ENCODE data around the gene DCPS. TPM values are rescaled to one million over a fixed set of nuclear protein-coding genes. Genes with fewer than 3 reads are reported as not detected.

DCPS gene
- total RNA-seq, 2 experiments from 2014 or later, result 29.7 to 39.3 TPM

DNA sequence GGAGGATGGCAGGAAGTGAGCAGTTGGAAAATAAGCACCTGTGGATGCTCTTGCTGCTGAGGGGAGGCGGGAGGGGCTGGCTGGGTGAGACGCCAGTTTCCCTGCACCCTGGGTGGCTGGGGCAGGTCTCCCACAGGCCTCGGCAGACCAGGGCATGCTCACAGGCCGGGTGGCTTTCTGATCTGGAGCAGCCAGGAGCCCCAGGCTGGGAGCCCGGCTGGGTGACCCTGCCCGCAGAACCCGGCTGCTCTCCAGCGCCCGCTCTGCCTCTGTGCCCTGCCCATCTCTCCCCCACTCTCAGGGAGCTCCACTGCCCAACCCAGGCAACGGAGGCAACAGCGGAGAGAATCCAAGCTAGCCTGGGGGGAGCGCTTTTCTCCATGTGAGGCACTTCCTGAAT, 24.6 kb downstream of the DCPS start:
- ChIA-PET POLR2A (no interaction called here), CTCF (interaction anchor here (0.6 kb wide), 1 partner anchor 18 kb away, joined by 3 read pairs; no protein-coding TSS in a partner anchor)
- ATAC-seq, result no peak
- no peak overlapping the region for H3K4me3 Mint-ChIP-seq
- H3K36me3 Mint-ChIP-seq (ENCODE audit: low read depth), result peaks cover 8% of the 10 kb centered on the region
- intact Hi-C loops (cut with DNase I, micrococcal nuclease), result no loop called here
- H3K27me3 Mint-ChIP-seq, result no peaks in the 10 kb centered on the region
- DNase-seq, result no peak
- H3K27ac Mint-ChIP-seq, result no peak overlapping the region
- no peaks in the 10 kb centered on the region for H3K9me3 Mint-ChIP-seq (ENCODE audit: low read depth)
- H3K4me1 Mint-ChIP-seq, result peaks cover 8% of the 10 kb centered on the region

GRCh38 chr11:126328938-126329643, 25.2 kb downstream of the DCPS start:
- no peak for ATAC-seq
- ChIA-PET POLR2A (no interaction called here), CTCF (interaction anchor here (0.6 to 1.2 kb wide), 2 partner anchors 18 to 21 kb away, joined by 3 to 4 read pairs; no protein-coding TSS in a partner anchor)
- H3K4me3 Mint-ChIP-seq, result no peak overlapping the region
- no peaks in the 10 kb centered on the region for H3K9me3 Mint-ChIP-seq (ENCODE audit: low read depth)
- no peak overlapping the region for H3K27ac Mint-ChIP-seq
- H3K36me3 Mint-ChIP-seq (ENCODE audit: low read depth), result peaks cover 12% of the 10 kb centered on the region
- H3K27me3 Mint-ChIP-seq, result no peaks in the 10 kb centered on the region
- peaks cover 8% of the 10 kb centered on the region for H3K4me1 Mint-ChIP-seq
- DNase-seq, result no peak
- intact Hi-C loops (cut with DNase I, micrococcal nuclease), result no loop called here

DNA sequence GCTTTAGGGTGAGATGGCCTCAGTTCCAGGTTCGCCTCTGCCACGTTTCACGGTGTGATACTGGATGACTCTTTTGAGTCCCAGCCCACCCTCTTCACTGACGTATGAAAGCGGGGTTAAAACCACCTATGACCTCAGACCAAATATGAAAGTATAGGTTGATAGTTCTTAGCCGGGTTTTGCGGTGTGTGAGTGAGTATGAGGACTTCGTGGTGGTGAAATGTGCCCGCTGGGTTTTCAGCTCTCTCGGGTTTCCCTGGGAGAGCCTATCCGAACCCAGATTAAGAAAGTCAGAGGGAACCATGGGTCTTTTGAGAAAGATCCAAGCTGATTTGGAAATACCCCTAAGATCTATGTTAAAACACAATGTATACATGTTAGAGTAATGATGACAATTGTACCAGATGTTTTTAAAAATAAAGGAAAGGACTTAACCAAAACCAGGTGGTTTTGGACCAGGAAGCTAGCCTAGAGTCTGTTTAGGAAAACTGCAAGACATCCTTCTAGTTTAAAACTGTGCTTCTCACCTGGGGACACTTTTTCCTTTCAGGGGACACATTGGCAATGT, 25.9 kb downstream of the DCPS start:
- H3K36me3 Mint-ChIP-seq (ENCODE audit: low read depth), result peaks cover 14% of the 10 kb centered on the region
- H3K4me3 Mint-ChIP-seq, result no peak overlapping the region
- H3K27ac Mint-ChIP-seq, result no peak overlapping the region
- DNase-seq, result peak; percentile 23
- intact Hi-C loops (cut with DNase I, micrococcal nuclease), result no loop called here
- POLR2A ChIA-PET, result no interaction called here
- H3K9me3 Mint-ChIP-seq (ENCODE audit: low read depth), result no peaks in the 10 kb centered on the region
- H3K4me1 Mint-ChIP-seq, result peaks cover 8% of the 10 kb centered on the region
- CTCF ChIA-PET, result interaction anchor here (0.6 to 1.2 kb wide), 2 partner anchors 21 to 773 kb away, joined by 3 to 4 read pairs; no protein-coding TSS in a partner anchor
- no peaks in the 10 kb centered on the region for H3K27me3 Mint-ChIP-seq
- ATAC-seq, result peak; percentile 31

- no peaks in the 10 kb centered on the region for H3K9me3 Mint-ChIP-seq (ENCODE audit: low read depth)
- peaks cover 19% of the 10 kb centered on the region for H3K36me3 Mint-ChIP-seq (ENCODE audit: low read depth)
- ATAC-seq (no peak), DNase-seq (no peak)
- peaks cover 13% of the 10 kb centered on the region for H3K4me1 Mint-ChIP-seq
- no peak overlapping the region for H3K4me3 Mint-ChIP-seq
- CTCF ChIA-PET, result no interaction called here
- POLR2A ChIA-PET, result no interaction called here
- intact Hi-C loops (cut with DNase I, micrococcal nuclease), result no loop called here
- no peak overlapping the region for H3K27ac Mint-ChIP-seq
- H3K27me3 Mint-ChIP-seq, result no peaks in the 10 kb centered on the region
Measured at GRCh38 chr11:126331286-126331685, 27.4 kb downstream of the DCPS start.

GRCh38 chr11:126332221-126332711, 28.4 kb downstream of the DCPS start:
- Mint-ChIP-seq H3K9me3 (ENCODE audit: low read depth) (no peaks in the 10 kb centered on the region), H3K36me3 (ENCODE audit: low read depth) (peaks cover 20% of the 10 kb centered on the region), H3K4me3 (no peak overlapping the region), H3K27me3 (no peaks in the 10 kb centered on the region), H3K4me1 (peaks cover 13% of the 10 kb centered on the region), H3K27ac (no peak overlapping the region)
- intact Hi-C loops (cut with DNase I, micrococcal nuclease), result loop anchor here in 1 of 2 experiments (1.0 kb wide), 1 partner anchor 28 kb away; the partner anchor contains the start of gene DCPS
- ChIA-PET POLR2A (no interaction called here), CTCF (no interaction called here)
- ATAC-seq (peak; percentile 92), DNase-seq (peak; percentile 57)

- intact Hi-C loops (cut with DNase I, micrococcal nuclease), result no loop called here
- Mint-ChIP-seq H3K27me3 (no peaks in the 10 kb centered on the region), H3K4me1 (peaks cover 11% of the 10 kb centered on the region), H3K9me3 (ENCODE audit: low read depth) (no peaks in the 10 kb centered on the region), H3K4me3 (no peak overlapping the region), H3K27ac (no peak overlapping the region), H3K36me3 (ENCODE audit: low read depth) (peaks cover 18% of the 10 kb centered on the region)
- ATAC-seq (no peak), DNase-seq (no peak)
- ChIA-PET POLR2A (no interaction called here), CTCF (no interaction called here)
Measured at GRCh38 chr11:126333142-126333541, 29.3 kb downstream of the DCPS start.

DNA sequence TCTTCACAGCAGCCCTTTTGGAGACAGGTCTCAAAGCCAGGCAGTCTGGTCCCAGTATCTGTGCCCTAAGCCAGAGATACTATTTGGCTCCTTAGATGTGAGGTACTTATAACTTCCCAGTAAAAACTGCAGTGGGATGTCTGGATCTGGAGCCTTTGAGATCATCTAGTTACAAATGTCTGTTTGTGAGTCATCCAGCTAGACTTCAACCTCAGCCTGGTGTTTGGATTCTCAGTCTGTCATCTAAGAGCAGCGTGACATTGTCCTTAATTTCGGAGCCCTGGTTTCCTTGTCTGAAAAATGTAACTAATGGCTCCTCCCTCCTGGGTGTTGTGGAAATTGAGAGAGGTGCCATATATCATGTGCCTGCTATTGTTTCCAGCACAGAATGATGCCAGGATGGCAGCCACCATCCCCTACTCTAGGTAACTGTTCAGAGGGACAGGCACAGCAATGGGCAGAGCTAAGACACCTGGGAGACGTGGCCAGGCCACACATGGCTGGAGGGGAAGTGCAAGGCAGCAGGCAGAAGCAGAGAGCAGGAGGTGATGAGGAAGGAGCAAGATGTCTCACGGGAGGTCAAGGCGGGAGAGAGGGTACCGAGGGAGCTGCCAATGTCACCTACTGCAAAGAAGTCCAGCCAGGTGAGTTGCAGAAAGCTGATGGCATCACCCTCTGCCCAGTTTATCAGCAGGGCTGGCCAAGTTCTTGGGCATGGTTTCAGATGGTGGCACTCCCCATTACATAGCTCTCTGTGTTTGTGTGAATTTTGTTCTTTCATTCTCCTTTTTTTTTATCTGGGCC, 31.0 kb downstream of the DCPS start:
- no peaks in the 10 kb centered on the region for H3K27me3 Mint-ChIP-seq
- ChIA-PET POLR2A (no interaction called here), CTCF (no interaction called here)
- H3K27ac Mint-ChIP-seq, result no peak overlapping the region
- peaks cover 9% of the 10 kb centered on the region for H3K4me1 Mint-ChIP-seq
- ATAC-seq (no peak), DNase-seq (no peak)
- no peak overlapping the region for H3K4me3 Mint-ChIP-seq
- peaks cover 22% of the 10 kb centered on the region for H3K36me3 Mint-ChIP-seq (ENCODE audit: low read depth)
- H3K9me3 Mint-ChIP-seq (ENCODE audit: low read depth), result no peaks in the 10 kb centered on the region
- intact Hi-C loops (cut with DNase I, micrococcal nuclease), result no loop called here

GRCh38 chr11:126335463-126335760, 31.6 kb downstream of the DCPS start:
- H3K36me3 Mint-ChIP-seq (ENCODE audit: low read depth), result peaks cover 22% of the 10 kb centered on the region
- no peak overlapping the region for H3K4me3 Mint-ChIP-seq
- ATAC-seq, result no peak
- H3K9me3 Mint-ChIP-seq (ENCODE audit: low read depth), result no peaks in the 10 kb centered on the region
- DNase-seq, result no peak
- no peaks in the 10 kb centered on the region for H3K27me3 Mint-ChIP-seq
- intact Hi-C loops (cut with DNase I, micrococcal nuclease), result no loop called here
- POLR2A ChIA-PET, result no interaction called here
- CTCF ChIA-PET, result no interaction called here
- no peak overlapping the region for H3K27ac Mint-ChIP-seq
- H3K4me1 Mint-ChIP-seq, result peaks cover 9% of the 10 kb centered on the region

- H3K27ac Mint-ChIP-seq, result peak overlapping the region; percentile 77
- ChIA-PET CTCF (no interaction called here), POLR2A (no interaction called here)
- H3K9me3 Mint-ChIP-seq (ENCODE audit: low read depth), result no peaks in the 10 kb centered on the region
- no peak overlapping the region for H3K4me3 Mint-ChIP-seq
- intact Hi-C loops (cut with DNase I, micrococcal nuclease), result no loop called here
- peaks cover 9% of the 10 kb centered on the region for H3K4me1 Mint-ChIP-seq
- ATAC-seq (peak; percentile 49), DNase-seq (no peak)
- peaks cover 25% of the 10 kb centered on the region for H3K36me3 Mint-ChIP-seq (ENCODE audit: low read depth)
- no peaks in the 10 kb centered on the region for H3K27me3 Mint-ChIP-seq
Measured at GRCh38 chr11:126336138-126336541, 32.3 kb downstream of the DCPS start.

DNA sequence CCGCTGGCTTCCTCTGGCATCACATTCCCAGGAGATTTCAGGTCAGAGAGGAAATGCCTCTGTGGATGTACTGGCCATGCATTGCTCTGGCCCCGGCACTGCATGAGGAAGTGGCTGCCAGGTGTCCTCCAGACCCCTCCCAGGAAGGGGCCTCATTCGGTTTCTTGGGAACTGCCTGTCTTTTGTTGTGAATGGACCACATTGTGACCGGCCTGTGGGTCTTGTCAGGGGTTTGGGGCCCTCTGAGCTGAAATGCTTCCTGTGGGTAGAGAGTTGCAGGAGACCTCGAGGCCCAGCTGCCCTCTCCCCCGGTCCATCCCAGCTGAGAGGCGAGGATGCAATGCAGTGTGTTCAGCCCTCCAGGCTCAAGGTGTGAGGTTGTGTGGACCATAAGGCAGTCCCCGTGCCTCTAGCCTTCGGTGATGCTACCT, 32.8 kb downstream of the DCPS start:
- Mint-ChIP-seq H3K27ac (peak overlapping the region; percentile 77), H3K27me3 (no peaks in the 10 kb centered on the region), H3K4me1 (peaks cover 12% of the 10 kb centered on the region), H3K36me3 (ENCODE audit: low read depth) (peaks cover 28% of the 10 kb centered on the region), H3K4me3 (no peak overlapping the region), H3K9me3 (ENCODE audit: low read depth) (no peaks in the 10 kb centered on the region)
- ATAC-seq, result no peak
- intact Hi-C loops (cut with DNase I, micrococcal nuclease), result no loop called here
- POLR2A ChIA-PET, result no interaction called here
- no peak for DNase-seq
- CTCF ChIA-PET, result no interaction called here

DNA sequence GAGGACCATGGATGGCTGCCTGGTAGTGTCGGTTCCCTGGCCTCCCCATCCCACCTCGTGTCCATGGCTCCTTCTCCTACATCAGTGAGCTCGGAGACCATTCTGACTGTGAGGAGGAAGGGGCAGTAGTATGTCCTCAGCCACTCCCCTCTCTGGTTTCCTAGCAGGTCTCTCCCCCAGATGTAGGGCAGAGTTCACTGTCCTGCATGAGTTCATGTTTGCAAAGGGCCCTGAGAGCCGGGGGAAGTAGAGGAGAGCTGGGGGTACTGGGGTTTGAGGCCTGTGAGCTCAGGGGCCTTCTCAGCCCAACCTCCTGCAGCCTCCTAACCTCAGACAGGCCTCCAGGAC, 33.2 kb downstream of the DCPS start:
- Mint-ChIP-seq H3K27ac (no peak overlapping the region), H3K4me1 (peaks cover 16% of the 10 kb centered on the region), H3K9me3 (ENCODE audit: low read depth) (no peaks in the 10 kb centered on the region), H3K27me3 (no peaks in the 10 kb centered on the region), H3K36me3 (ENCODE audit: low read depth) (peaks cover 28% of the 10 kb centered on the region), H3K4me3 (no peak overlapping the region)
- no peak for ATAC-seq
- intact Hi-C loops (cut with DNase I, micrococcal nuclease), result no loop called here
- ChIA-PET POLR2A (interaction anchor here (1.0 kb wide), 1 partner anchor 16 kb away, joined by 5 read pairs; no protein-coding TSS in a partner anchor), CTCF (no interaction called here)
- no peak for DNase-seq
